Activated CD8-positive, alpha-beta T cell treated with anti-CD3 and anti-CD28 coated beads for 36 hours (primary cell): Measurements from ENCODE around the gene MTOR. TPM values are rescaled to one million over a fixed set of nuclear protein-coding genes. Genes with fewer than 3 reads are reported as not detected.

Source experiments
- ATAC-seq: fragments of 200-7000 bp; cut with Tn5 transposase; one replicate; pipeline ENCODE4 v1.10.0; 2021; ENCODE audit warnings: mild to moderate bottlenecking, moderate library complexity
- CTCF ChIA-PET: fragments of 350-600 bp; sonication (Branson Sonifier 250); formaldehyde crosslinking; loops from one replicate; lab custom pipeline; 2021; ENCODE audit warnings: antibody characterized with exemption; lab: Charles Lee
- POLR2A ChIA-PET: fragments of 350-600 bp; sonication (Branson Sonifier 250); formaldehyde crosslinking; loops from one replicate; lab custom pipeline; 2021; ENCODE audit warnings: antibody characterized with exemption; lab: Charles Lee
- DNase-seq: peaks from one replicate; pipeline ENCODE4 v3.0.0-alpha.2; 2020
- H3K27ac Mint-ChIP-seq: one replicate; pipeline ENCODE4 v1.8.0; 2021; ENCODE audit warnings: mild to moderate bottlenecking, mixed read lengths
- H3K27me3 Mint-ChIP-seq: one replicate; pipeline ENCODE4 v1.8.0; 2021; ENCODE audit warnings: mixed read lengths
- H3K36me3 Mint-ChIP-seq: one replicate; pipeline ENCODE4 v1.8.0; 2021; ENCODE audit warnings: low read depth, mixed read lengths
- H3K4me1 Mint-ChIP-seq: one replicate; pipeline ENCODE4 v1.8.0; 2021; ENCODE audit warnings: low read depth, mixed read lengths
- H3K4me3 Mint-ChIP-seq: one replicate; pipeline ENCODE4 v1.8.0; 2021; ENCODE audit warnings: mild to moderate bottlenecking, moderate library complexity, mixed read lengths
- H3K9me3 Mint-ChIP-seq: one replicate; pipeline ENCODE4 v1.8.0; 2021; ENCODE audit warnings: mixed read lengths
- intact Hi-C: fragments of 100-400 bp; cut with micrococcal nuclease; formaldehyde crosslinking; loops from one replicate; pipeline ENCODE4 v1.10.0; 2022
- total RNA-seq, 2 experiments: library from RNA; stranded (reverse); gene quantifications; one replicate each; pipeline ENCODE4 v1.2.3, GENCODE V29; 2021
- TF ChIP-seq, protein P1 (sequence below): fragments of 200-600 bp; IDR thresholded peaks from one replicate; pipeline ENCODE4 v1.8.0; 2022; ENCODE audit warnings: antibody characterized with exemption, mild to moderate bottlenecking

Gene MTOR
- total RNA-seq, 2 experiments from 2014 or later: 34.7 to 36.8 TPM

DNA sequence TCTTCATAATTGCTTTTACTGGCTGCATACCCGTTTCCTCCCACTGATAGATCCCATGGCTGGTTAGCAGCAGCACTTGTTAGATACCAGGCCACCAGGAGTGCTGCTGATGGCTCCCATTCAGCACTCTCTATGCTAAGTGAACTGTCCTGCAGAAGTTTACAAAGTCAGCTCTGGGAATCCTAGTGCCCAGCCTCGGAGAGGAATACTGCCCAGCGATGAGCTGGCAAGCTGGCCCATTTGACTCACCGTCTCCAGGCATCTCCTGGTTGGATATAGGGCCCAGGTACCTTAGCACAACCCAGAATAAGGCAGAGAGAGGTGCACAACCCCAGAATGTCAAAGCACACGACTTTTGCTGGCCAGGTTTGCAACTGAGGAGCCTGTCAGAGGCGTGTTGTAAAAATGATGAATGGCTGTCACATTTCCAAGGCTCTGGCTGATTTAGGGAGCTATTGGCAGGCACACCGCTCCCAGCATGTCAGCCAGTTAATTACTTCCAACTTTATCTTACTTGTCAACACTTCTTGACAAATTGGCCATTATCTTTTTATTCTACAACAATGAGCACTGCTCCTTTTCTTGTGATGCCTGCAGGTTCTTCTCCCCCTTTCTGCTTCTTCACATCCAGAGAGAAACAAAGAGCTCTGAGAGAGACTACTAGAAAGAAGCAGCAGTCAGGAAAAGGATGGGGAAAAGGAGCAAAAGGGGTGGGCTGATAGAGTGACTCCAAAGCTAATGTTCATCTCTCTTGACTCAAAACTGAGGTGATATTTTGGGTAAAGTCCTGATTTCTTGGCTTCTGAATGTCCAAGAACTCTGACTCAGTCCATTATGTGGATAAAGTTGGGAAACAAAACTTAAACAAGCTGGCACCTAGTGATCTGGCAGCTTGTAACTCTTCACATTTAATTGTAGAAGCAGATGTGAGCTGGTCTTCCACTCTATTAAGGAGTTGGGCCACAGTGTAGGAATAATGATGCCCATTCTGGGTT, 84.0 kb downstream of the MTOR start:
- ChIA-PET CTCF (interaction anchor here (1.8 kb wide), 1 partner anchor 141 kb away, joined by 9 read pairs; no protein-coding TSS in a partner anchor), POLR2A (interaction anchor here (1.2 to 1.5 kb wide), 2 partner anchors 8 to 10 kb away, joined by 4 read pairs; no protein-coding TSS in a partner anchor)
- no peak for ATAC-seq
- intact Hi-C loops: no loop called here
- H3K4me1 Mint-ChIP-seq: no peaks in the 10 kb centered on the region
- no peaks in the 10 kb centered on the region for H3K27me3 Mint-ChIP-seq
- peaks cover 7% of the 10 kb centered on the region for H3K36me3 Mint-ChIP-seq
- no peaks in the 10 kb centered on the region for H3K9me3 Mint-ChIP-seq
- no peak overlapping the region for H3K4me3 Mint-ChIP-seq
- DNase-seq: no peak
- no peak overlapping the region for H3K27ac Mint-ChIP-seq
- TF ChIP-seq, protein P1, sequence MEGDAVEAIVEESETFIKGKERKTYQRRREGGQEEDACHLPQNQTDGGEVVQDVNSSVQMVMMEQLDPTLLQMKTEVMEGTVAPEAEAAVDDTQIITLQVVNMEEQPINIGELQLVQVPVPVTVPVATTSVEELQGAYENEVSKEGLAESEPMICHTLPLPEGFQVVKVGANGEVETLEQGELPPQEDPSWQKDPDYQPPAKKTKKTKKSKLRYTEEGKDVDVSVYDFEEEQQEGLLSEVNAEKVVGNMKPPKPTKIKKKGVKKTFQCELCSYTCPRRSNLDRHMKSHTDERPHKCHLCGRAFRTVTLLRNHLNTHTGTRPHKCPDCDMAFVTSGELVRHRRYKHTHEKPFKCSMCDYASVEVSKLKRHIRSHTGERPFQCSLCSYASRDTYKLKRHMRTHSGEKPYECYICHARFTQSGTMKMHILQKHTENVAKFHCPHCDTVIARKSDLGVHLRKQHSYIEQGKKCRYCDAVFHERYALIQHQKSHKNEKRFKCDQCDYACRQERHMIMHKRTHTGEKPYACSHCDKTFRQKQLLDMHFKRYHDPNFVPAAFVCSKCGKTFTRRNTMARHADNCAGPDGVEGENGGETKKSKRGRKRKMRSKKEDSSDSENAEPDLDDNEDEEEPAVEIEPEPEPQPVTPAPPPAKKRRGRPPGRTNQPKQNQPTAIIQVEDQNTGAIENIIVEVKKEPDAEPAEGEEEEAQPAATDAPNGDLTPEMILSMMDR: no peak

DNA sequence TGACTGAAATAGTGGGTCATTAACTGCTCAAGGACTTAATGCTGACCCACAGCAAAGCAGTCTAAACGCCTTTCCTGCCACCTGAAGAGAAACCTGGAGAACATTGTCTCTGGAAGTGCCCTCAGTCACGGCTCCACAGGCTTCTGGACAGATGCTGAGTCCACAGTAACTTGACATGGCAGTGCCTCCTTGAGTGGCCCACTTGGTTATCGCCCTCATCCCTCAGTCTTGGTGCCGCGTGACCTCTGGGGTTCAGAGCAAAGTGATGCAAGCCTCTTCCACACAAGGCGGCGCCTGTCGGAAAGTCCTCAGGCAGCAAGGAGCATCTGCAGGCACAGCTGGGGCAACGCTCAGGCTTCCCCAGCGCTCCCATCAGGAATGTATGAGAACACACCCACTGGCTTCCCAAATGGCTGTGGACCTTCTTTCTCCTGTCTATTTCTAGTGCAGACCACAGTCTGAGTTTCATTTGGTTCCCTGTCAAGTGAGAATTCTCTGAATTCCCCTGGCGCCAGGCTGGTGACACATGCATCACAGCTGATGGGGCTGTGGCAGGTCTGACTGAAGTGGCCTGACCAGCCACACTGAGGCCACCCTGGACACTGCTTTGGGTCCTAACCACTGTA, 86.2 kb downstream of the MTOR start:
- H3K27ac Mint-ChIP-seq: no peak overlapping the region
- CTCF ChIA-PET: interaction anchor here (1.3 kb wide), 1 partner anchor 139 kb away, joined by 4 read pairs; no protein-coding TSS in a partner anchor
- no peak for ATAC-seq
- H3K4me1 Mint-ChIP-seq: no peaks in the 10 kb centered on the region
- no peaks in the 10 kb centered on the region for H3K9me3 Mint-ChIP-seq
- no peak for DNase-seq
- intact Hi-C loops: no loop called here
- peaks cover 7% of the 10 kb centered on the region for H3K36me3 Mint-ChIP-seq
- POLR2A ChIA-PET: no interaction called here
- TF ChIP-seq, protein P1: no peak
- H3K4me3 Mint-ChIP-seq: no peak overlapping the region
- H3K27me3 Mint-ChIP-seq: no peaks in the 10 kb centered on the region

DNA sequence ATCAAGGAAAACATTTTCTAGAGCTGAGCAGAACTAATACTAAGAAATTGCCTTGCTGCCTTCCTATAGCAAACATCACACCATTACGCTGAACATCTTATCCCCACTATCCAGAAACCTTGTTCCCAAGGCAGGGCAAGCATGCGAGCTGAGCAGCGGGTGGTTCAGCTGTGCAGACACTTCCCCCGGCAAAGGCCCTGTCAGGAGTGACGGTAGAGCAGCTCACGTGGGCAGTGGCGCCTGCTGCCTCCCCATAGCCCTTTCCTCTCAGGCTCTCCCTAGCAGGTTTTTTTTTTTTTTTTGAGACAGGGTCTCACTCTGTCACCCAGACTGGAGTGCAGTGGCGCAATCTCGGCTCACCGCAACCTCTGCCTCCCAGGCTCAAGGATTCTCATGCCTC, 86.9 kb downstream of the MTOR start:
- DNase-seq: no peak
- ATAC-seq: no peak
- TF ChIP-seq, protein P1: no peak
- POLR2A ChIA-PET: no interaction called here
- Mint-ChIP-seq H3K27ac (no peak overlapping the region), H3K4me1 (no peaks in the 10 kb centered on the region), H3K36me3 (peaks cover 7% of the 10 kb centered on the region), H3K9me3 (no peaks in the 10 kb centered on the region), H3K4me3 (no peak overlapping the region), H3K27me3 (no peaks in the 10 kb centered on the region)
- intact Hi-C loops: no loop called here
- CTCF ChIA-PET: no interaction called here

DNA sequence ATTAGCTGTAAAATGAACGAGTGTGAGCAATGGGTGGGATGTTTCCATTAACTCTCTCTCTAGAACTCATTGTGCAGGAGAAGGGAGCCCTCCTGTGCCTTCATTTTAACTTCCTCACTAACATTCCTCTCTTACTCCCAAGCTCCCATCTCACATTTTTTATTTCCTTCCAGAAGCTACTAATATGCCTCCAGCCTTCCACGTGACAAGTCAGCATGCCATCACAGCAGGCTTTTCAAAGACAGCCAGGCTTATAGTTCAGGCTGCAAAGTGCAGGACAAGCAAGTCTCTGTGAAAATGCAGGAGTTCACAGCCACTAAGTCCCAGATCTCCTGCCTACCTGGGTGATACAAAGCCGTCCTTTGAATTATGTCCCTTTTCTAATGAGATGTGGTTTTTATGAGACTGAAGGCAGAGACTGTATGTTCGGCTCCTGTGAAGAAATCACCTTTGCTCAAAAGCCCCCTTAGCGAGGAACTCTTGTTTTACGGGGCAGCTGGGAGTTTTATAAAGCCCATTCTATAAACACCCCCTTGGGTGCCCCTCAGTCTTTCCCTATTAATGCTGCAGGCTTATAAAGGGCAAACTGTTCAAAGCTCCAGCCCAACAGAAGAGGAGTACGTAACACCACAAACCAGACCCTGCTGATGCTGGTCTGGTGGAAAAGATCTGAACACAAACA, 87.9 kb downstream of the MTOR start:
- TF ChIP-seq, protein P1: no peak
- Mint-ChIP-seq H3K4me3 (no peak overlapping the region), H3K27me3 (no peaks in the 10 kb centered on the region), H3K27ac (no peak overlapping the region), H3K4me1 (no peaks in the 10 kb centered on the region), H3K9me3 (no peaks in the 10 kb centered on the region), H3K36me3 (peaks cover 7% of the 10 kb centered on the region)
- ATAC-seq (no peak), DNase-seq (no peak)
- POLR2A ChIA-PET: no interaction called here
- intact Hi-C loops: no loop called here
- CTCF ChIA-PET: interaction anchor here (1.9 kb wide), 1 partner anchor 137 kb away, joined by 5 read pairs; no protein-coding TSS in a partner anchor
